Measurements from ENCODE around the gene CAMKMT.

GRCh38 chr2:44330801-44331200 is 30.9 kb upstream of the CAMKMT start:
- TF ChIP-seq POLR2A (IDR thresholded peaks at IDR 0.05) (no peak), CTCF (IDR thresholded peaks at IDR 0.05) (no peak), EP300 (IDR thresholded peaks at IDR 0.05) (no peak)
